Measurements from ENCODE around the gene PRDM11.

Gene PRDM11

DNA sequence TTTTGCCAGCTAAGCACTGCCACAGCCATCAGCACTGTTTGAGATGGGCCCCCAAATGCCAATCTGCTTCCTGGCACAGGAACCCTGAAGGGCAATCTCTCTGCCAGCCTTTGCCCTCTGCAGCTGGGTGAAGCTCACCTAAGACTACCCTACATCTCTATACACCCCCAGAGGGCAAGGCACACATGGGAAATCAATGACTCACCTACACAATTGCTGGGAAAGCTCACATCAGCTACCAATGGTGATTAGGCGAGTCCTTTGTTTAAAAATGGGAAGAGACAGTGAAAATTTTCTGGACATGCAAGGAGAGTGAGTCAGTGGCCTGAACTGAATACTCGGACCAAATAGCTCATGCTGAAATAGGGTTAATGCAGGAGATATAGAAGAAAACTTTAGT, 12.6 kb upstream of the PRDM11 start:
- Histone ChIP-seq H3K9me3 (ENCODE audit: control insufficient read depth, low read length) (no peaks in the 10 kb centered on the region), H3K79me2 (no peaks in the 10 kb centered on the region), H3K27me3 (ENCODE audit: control insufficient read depth, insufficient read depth, low read length) (no peaks in the 10 kb centered on the region), H3K4me2 (ENCODE audit: low read length) (no peak overlapping the region), H3K9ac (no peak overlapping the region), H3K36me3 (ENCODE audit: control insufficient read depth, insufficient read depth, low read length) (no peaks in the 10 kb centered on the region), H2AFZ (no peak overlapping the region), H3K4me1 (no peaks in the 10 kb centered on the region), H3K27ac (no peak overlapping the region), H3K4me3 (ENCODE audit: low read depth, low read length) (no peak overlapping the region)
- TF ChIP-seq, protein P1, sequence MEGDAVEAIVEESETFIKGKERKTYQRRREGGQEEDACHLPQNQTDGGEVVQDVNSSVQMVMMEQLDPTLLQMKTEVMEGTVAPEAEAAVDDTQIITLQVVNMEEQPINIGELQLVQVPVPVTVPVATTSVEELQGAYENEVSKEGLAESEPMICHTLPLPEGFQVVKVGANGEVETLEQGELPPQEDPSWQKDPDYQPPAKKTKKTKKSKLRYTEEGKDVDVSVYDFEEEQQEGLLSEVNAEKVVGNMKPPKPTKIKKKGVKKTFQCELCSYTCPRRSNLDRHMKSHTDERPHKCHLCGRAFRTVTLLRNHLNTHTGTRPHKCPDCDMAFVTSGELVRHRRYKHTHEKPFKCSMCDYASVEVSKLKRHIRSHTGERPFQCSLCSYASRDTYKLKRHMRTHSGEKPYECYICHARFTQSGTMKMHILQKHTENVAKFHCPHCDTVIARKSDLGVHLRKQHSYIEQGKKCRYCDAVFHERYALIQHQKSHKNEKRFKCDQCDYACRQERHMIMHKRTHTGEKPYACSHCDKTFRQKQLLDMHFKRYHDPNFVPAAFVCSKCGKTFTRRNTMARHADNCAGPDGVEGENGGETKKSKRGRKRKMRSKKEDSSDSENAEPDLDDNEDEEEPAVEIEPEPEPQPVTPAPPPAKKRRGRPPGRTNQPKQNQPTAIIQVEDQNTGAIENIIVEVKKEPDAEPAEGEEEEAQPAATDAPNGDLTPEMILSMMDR (IDR thresholded peaks at IDR 0.05), result no peak

DNA sequence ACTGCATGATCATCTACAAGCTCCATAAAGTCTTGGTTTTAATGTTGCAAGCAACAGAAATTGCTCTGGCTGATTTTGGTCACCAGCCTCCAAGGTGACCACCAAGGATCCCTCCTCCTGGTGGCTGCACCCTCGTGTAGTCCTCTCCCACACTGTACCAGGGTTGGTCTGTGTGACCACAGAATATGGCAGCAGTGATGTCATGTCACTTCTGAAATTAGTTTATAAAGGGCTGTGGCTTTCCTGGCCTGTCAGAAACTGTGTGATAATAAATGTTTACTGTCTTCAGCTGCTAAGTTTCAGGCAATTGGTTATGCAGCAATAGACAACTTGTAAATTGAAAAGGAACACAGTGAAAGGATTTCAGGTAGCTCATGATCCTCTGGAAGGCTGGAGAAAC, 5.3 kb upstream of the PRDM11 start:
- Histone ChIP-seq H3K36me3 (ENCODE audit: control insufficient read depth, insufficient read depth, low read length) (no peaks in the 10 kb centered on the region), H3K4me2 (ENCODE audit: low read length) (no peak overlapping the region), H3K9ac (no peak overlapping the region), H3K79me2 (no peaks in the 10 kb centered on the region), H3K4me1 (peaks cover 2% of the 10 kb centered on the region), H3K27me3 (ENCODE audit: control insufficient read depth, insufficient read depth, low read length) (no peaks in the 10 kb centered on the region), H2AFZ (no peak overlapping the region), H3K9me3 (ENCODE audit: control insufficient read depth, low read length) (no peaks in the 10 kb centered on the region), H3K4me3 (ENCODE audit: low read depth, low read length) (no peak overlapping the region), H3K27ac (no peak overlapping the region)
- TF ChIP-seq, protein P1 (IDR thresholded peaks at IDR 0.05), result no peak

- no peaks in the 10 kb centered on the region for H3K79me2 ChIP-seq
- no peak overlapping the region for H2AFZ ChIP-seq
- H3K9ac ChIP-seq, result no peak overlapping the region
- H3K4me1 ChIP-seq, result peaks cover 2% of the 10 kb centered on the region
- no peaks in the 10 kb centered on the region for H3K9me3 ChIP-seq (ENCODE audit: control insufficient read depth, low read length)
- TF ChIP-seq, protein P1 (IDR thresholded peaks at IDR 0.05), result no peak
- no peak overlapping the region for H3K27ac ChIP-seq
- no peaks in the 10 kb centered on the region for H3K36me3 ChIP-seq (ENCODE audit: control insufficient read depth, insufficient read depth, low read length)
- no peaks in the 10 kb centered on the region for H3K27me3 ChIP-seq (ENCODE audit: control insufficient read depth, insufficient read depth, low read length)
- H3K4me2 ChIP-seq (ENCODE audit: low read length), result no peak overlapping the region
- no peak overlapping the region for H3K4me3 ChIP-seq (ENCODE audit: low read depth, low read length)
Observed at GRCh38 chr11:45141631-45142030, 4.8 kb upstream of the PRDM11 start.

GRCh38 chr11:45142241-45143055, 4.0 kb upstream of the PRDM11 start:
- H3K79me2 ChIP-seq, result peaks cover 2% of the 10 kb centered on the region
- H2AFZ ChIP-seq, result no peak overlapping the region
- no peak overlapping the region for H3K27ac ChIP-seq
- H3K9ac ChIP-seq, result no peak overlapping the region
- peaks cover 2% of the 10 kb centered on the region for H3K4me1 ChIP-seq
- no peak overlapping the region for H3K4me3 ChIP-seq (ENCODE audit: low read depth, low read length)
- H3K27me3 ChIP-seq (ENCODE audit: control insufficient read depth, insufficient read depth, low read length), result no peaks in the 10 kb centered on the region
- no peaks in the 10 kb centered on the region for H3K36me3 ChIP-seq (ENCODE audit: control insufficient read depth, insufficient read depth, low read length)
- TF ChIP-seq, protein P1 (IDR thresholded peaks at IDR 0.05), result no peak
- H3K9me3 ChIP-seq (ENCODE audit: control insufficient read depth, low read length), result no peaks in the 10 kb centered on the region
- no peak overlapping the region for H3K4me2 ChIP-seq (ENCODE audit: low read length)

DNA sequence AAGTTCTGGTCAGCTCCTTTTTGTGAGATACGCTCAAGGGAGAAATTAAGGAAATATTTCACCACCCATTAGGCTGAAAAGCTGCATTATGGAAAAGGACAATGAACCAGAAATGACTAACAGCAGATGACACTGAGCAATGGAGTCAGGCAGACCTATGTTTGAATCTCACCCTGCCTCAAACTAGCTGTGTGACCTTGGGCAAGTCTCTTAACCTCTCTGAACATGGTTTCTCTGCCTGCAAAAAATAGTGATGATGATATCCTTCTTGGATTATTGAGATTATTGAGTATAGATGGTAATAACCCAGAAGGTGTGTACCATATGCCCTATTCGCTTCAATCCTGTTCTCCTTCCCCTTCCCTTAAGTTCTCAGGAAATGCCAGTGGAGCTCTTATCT, 2.9 kb upstream of the PRDM11 start:
- H3K27ac ChIP-seq, result no peak overlapping the region

More for the DNA sequence above, 2.9 kb upstream of the PRDM11 start:
- TF ChIP-seq, protein P1 (IDR thresholded peaks at IDR 0.05), result no peak
- H3K79me2 ChIP-seq, result peaks cover 11% of the 10 kb centered on the region
- no peaks in the 10 kb centered on the region for H3K36me3 ChIP-seq (ENCODE audit: control insufficient read depth, insufficient read depth, low read length)
- no peak overlapping the region for H3K9ac ChIP-seq
- no peak overlapping the region for H3K4me3 ChIP-seq (ENCODE audit: low read depth, low read length)
- peaks cover 2% of the 10 kb centered on the region for H3K4me1 ChIP-seq
- no peaks in the 10 kb centered on the region for H3K27me3 ChIP-seq (ENCODE audit: control insufficient read depth, insufficient read depth, low read length)
- H2AFZ ChIP-seq, result no peak overlapping the region
- H3K9me3 ChIP-seq (ENCODE audit: control insufficient read depth, low read length), result no peaks in the 10 kb centered on the region
- H3K4me2 ChIP-seq (ENCODE audit: low read length), result no peak overlapping the region

Data from parathyroid adenoma (tissue), 2 donors.